Fibroblast of skin of right biceps (primary cell): Measurements from ENCODE around the gene RSPH6A.

Experiments
- DNase-seq: peaks from one replicate; pipeline ENCODE4 v3.0.0-alpha.2; 2013

Gene RSPH6A

GRCh38 chr19:45814851-45815480, at the start of gene RSPH6A:
Gene RSPH6A (minus strand): TSS chr19:45815308. CDS start chr19:45815176, 132 bp downstream.
- DNase-seq = no peak

- no peak for DNase-seq
These were observed 49.5 kb upstream of the RSPH6A start for GRCh38 chr19:45864629-45865082.

- DNase-seq = peak; percentile 51
These were observed 48.9 kb upstream of the RSPH6A start, which contains the start of gene FOXA3 for GRCh38 chr19:45863840-45864628. Gene FOXA3 (plus strand): TSS chr19:45864326. CDS start chr19:45864457, 131 bp downstream.

GRCh38 chr19:45863335-45863839, 48.3 kb upstream of the RSPH6A start:
- no peak for DNase-seq

- peak; percentile 99 for DNase-seq
These were observed 47.6 kb upstream of the RSPH6A start, which contains the start of gene SYMPK for GRCh38 chr19:45862564-45863334. Gene SYMPK (minus strand): TSS chr19:45863147. CDS start chr19:45854495, 8,652 bp downstream.

GRCh38 chr19:45862271-45862563, 47.1 kb upstream of the RSPH6A start:
- DNase-seq = no peak

- DNase-seq = no peak
These were observed 45.5 kb upstream of the RSPH6A start for GRCh38 chr19:45860359-45861259.

GRCh38 chr19:45854167-45854778, 39.2 kb upstream of the RSPH6A start:
- no peak for DNase-seq

GRCh38 chr19:45852983-45853382, 37.9 kb upstream of the RSPH6A start:
- DNase-seq = no peak

- DNase-seq = peak; percentile 54
These were observed 37.1 kb upstream of the RSPH6A start for GRCh38 chr19:45852145-45852750.

GRCh38 chr19:45848922-45849321, 33.8 kb upstream of the RSPH6A start:
- no peak for DNase-seq

- no peak for DNase-seq
These were observed 32.6 kb upstream of the RSPH6A start for GRCh38 chr19:45847663-45848062.

GRCh38 chr19:45842198-45842597, 27.1 kb upstream of the RSPH6A start:
- DNase-seq = no peak

- DNase-seq = no peak
These were observed 19.9 kb upstream of the RSPH6A start for GRCh38 chr19:45834970-45835369.

GRCh38 chr19:45828945-45829344, 13.8 kb upstream of the RSPH6A start:
- no peak for DNase-seq

- DNase-seq = no peak
These were observed 13.4 kb upstream of the RSPH6A start for GRCh38 chr19:45828523-45828922.

GRCh38 chr19:45827459-45828093, 12.5 kb upstream of the RSPH6A start:
- DNase-seq = no peak

- no peak for DNase-seq
These were observed 11.8 kb upstream of the RSPH6A start for GRCh38 chr19:45826934-45827333.

- no peak for DNase-seq
These were observed 11.1 kb upstream of the RSPH6A start for GRCh38 chr19:45825917-45826893.

- DNase-seq = no peak
These were observed 10.1 kb upstream of the RSPH6A start for GRCh38 chr19:45825263-45825605.
